Stimulated activated naive CD4-positive, alpha-beta T cell treated with Interleukin-2 at 50 U/mL for 16 hours (primary cell): ENCODE data around the gene TMEM165.

ENCODE experiments used
- DNase-seq: peaks from one replicate; lab custom pipeline; 2025; lab: John Stamatoyannopoulos, UW

The TMEM165 gene

GRCh38 chr4:55367084-55367722 is 28.6 kb upstream of the TMEM165 start:
- DNase-seq: no peak

GRCh38 chr4:55369968-55370367 is 25.8 kb upstream of the TMEM165 start:
- no peak for DNase-seq

- no peak for DNase-seq
These were observed 23.5 kb upstream of the TMEM165 start for GRCh38 chr4:55372259-55372658.

GRCh38 chr4:55373461-55373860 is 22.3 kb upstream of the TMEM165 start:
- DNase-seq: no peak

- no peak for DNase-seq
These were observed 19.1 kb upstream of the TMEM165 start for GRCh38 chr4:55376698-55377097.

- no peak for DNase-seq
These were observed 16.9 kb upstream of the TMEM165 start for GRCh38 chr4:55378617-55379467.

- DNase-seq: no peak
These were observed 15.2 kb upstream of the TMEM165 start for GRCh38 chr4:55380576-55380975.

- no peak for DNase-seq
These were observed 14.3 kb upstream of the TMEM165 start for GRCh38 chr4:55381502-55381901.

- DNase-seq: no peak
These were observed 13.2 kb upstream of the TMEM165 start for GRCh38 chr4:55382488-55383003.

- no peak for DNase-seq
These were observed 10.5 kb upstream of the TMEM165 start for GRCh38 chr4:55385201-55385649.

- no peak for DNase-seq
These were observed 9.7 kb upstream of the TMEM165 start for GRCh38 chr4:55386073-55386472.

- no peak for DNase-seq
These were observed 8.9 kb upstream of the TMEM165 start for GRCh38 chr4:55386840-55387239.

- DNase-seq: no peak
These were observed 2.1 kb upstream of the TMEM165 start for GRCh38 chr4:55393461-55394320.

GRCh38 chr4:55395218-55395528 is 584 bp upstream of the TMEM165 start:
- DNase-seq: no peak

GRCh38 chr4:55396308-55397125 is 760 bp downstream of the TMEM165 start:
- peak; percentile 11 for DNase-seq

- DNase-seq: no peak
These were observed 1.3 kb downstream of the TMEM165 start for GRCh38 chr4:55397126-55397436.

GRCh38 chr4:55397520-55398321 is 2.0 kb downstream of the TMEM165 start:
- DNase-seq: no peak

- no peak for DNase-seq
These were observed 2.7 kb downstream of the TMEM165 start for GRCh38 chr4:55398461-55398860.

GRCh38 chr4:55398966-55399365 is 3.2 kb downstream of the TMEM165 start:
- no peak for DNase-seq

- DNase-seq: no peak
These were observed 3.8 kb downstream of the TMEM165 start for GRCh38 chr4:55399581-55399980.

- DNase-seq: no peak
These were observed 9.3 kb downstream of the TMEM165 start for GRCh38 chr4:55405073-55405472.
